Brain microvascular endothelial cell (primary cell): ENCODE measurements around the gene WDR4.

Experiments used
- DNase-seq: peaks from one replicate; pipeline ENCODE4 v3.0.0-alpha.2; 2020
- H3K27ac ChIP-seq: fragments of 250-450 bp; sonication (Bioruptor Pico); 2 replicates; pipeline ENCODE4 v1.5.1; 2020; ENCODE audit warnings: mild to moderate bottlenecking, moderate library complexity
- H3K27me3 ChIP-seq: fragments of 250-450 bp; sonication (Bioruptor Pico); replicated peaks from 2 replicates; pipeline ENCODE4 v1.5.1; 2020; ENCODE audit warnings: mild to moderate bottlenecking
- H3K36me3 ChIP-seq: fragments of 250-450 bp; sonication (Bioruptor Pico); replicated peaks from 2 replicates; pipeline ENCODE4 v1.5.1; 2020; ENCODE audit warnings: mild to moderate bottlenecking
- H3K4me3 ChIP-seq: 2 replicates; pipeline ENCODE4 v1.5.1; 2011; ENCODE audit warnings: low read depth, mild to moderate bottlenecking, control low read depth, low read length, moderate library complexity
- CTCF ChIP-seq: IDR thresholded peaks from 2 replicates; pipeline ENCODE4 v1.5.1; 2011; ENCODE audit warnings: low read depth, mild to moderate bottlenecking, moderate library complexity, low read length, control low read depth, inconsistent platforms; ENCODE audit errors: missing control alignments
- in situ Hi-C: cut with HindIII; loops from 2 replicates; pipeline ENCODE4 v1.10.0; 2017; ENCODE audit warnings: low sequenced_read_pairs, low pct_ligation_motif_present

The WDR4 gene

GRCh38 chr21:42854246-42855010 is 24.9 kb downstream of the WDR4 start:
- Histone ChIP-seq H3K27ac (no peak overlapping the region), H3K4me3 (no peak overlapping the region), H3K27me3 (no peaks in the 10 kb centered on the region), H3K36me3 (peaks cover 72% of the 10 kb centered on the region)
- no peak for DNase-seq
- in situ Hi-C loops, result no loop called here
- no peak for TF ChIP-seq CTCF

GRCh38 chr21:42853621-42854020 is 25.7 kb downstream of the WDR4 start:
- no peak for DNase-seq
- Histone ChIP-seq H3K36me3 (peaks cover 72% of the 10 kb centered on the region), H3K4me3 (no peak overlapping the region), H3K27me3 (no peaks in the 10 kb centered on the region), H3K27ac (no peak overlapping the region)
- in situ Hi-C loops, result no loop called here
- TF ChIP-seq CTCF, result no peak

- no peaks in the 10 kb centered on the region for H3K27me3 ChIP-seq
- TF ChIP-seq CTCF, result no peak
- no peak overlapping the region for H3K27ac ChIP-seq
- H3K36me3 ChIP-seq, result peaks cover 68% of the 10 kb centered on the region
- in situ Hi-C loops, result no loop called here
- no peak overlapping the region for H3K4me3 ChIP-seq
- no peak for DNase-seq
Measured at GRCh38 chr21:42852925-42853570, 26.3 kb downstream of the WDR4 start.

- no peak for DNase-seq
- Histone ChIP-seq H3K27me3 (no peaks in the 10 kb centered on the region), H3K4me3 (no peak overlapping the region), H3K36me3 (peaks cover 63% of the 10 kb centered on the region), H3K27ac (no peak overlapping the region)
- no peak for TF ChIP-seq CTCF
- in situ Hi-C loops, result no loop called here
Measured at GRCh38 chr21:42851812-42852665, 27.3 kb downstream of the WDR4 start.

GRCh38 chr21:42850866-42851391 is 28.4 kb downstream of the WDR4 start:
- DNase-seq, result peak; percentile 5
- peak; percentile 62 for TF ChIP-seq CTCF
- in situ Hi-C loops, result no loop called here
- no peak overlapping the region for H3K4me3 ChIP-seq
- H3K36me3 ChIP-seq, result peaks cover 61% of the 10 kb centered on the region
- no peak overlapping the region for H3K27ac ChIP-seq
- H3K27me3 ChIP-seq, result no peaks in the 10 kb centered on the region
